Stimulated activated CD8-positive, alpha-beta memory T cell treated with anti-CD3 and anti-CD28 coated beads, Interleukin-7, amount 100 ng/mL, for 4 hours (primary cell): ENCODE measurements around the gene PARP12.

Source experiments
- DNase-seq, 2 donors: peaks; one replicate each; pipeline ENCODE4 v3.0.0-alpha.2; 2020; ENCODE audit warnings: low read depth in 2 of 2

The PARP12 gene

DNA sequence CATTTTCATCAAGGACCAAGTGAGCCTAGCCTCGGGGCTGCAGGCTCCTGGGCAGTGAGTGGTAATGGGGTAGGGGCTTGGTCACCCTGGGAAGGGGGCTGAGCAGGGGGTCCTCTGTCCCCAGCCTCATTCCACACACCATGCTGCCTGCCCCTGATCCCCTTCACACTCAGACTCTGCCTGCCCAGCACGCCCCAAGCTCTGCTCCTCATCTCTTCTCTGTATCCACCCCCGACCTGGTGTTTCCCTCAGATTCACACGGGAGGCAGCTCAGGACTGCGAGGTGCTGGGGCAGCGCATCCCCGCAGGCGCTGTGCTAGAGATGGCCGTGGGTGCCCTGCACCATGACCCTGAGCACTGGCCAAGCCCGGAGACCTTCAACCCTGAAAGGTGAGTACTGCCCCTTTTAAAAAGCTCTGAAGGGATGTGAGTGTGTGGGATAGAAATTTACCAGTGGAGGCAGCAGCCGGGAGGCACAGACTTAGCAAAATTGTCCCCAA is 47.2 kb downstream of the PARP12 start:
- no peak for DNase-seq

GRCh38 chr7:140014123-140014522 is 48.6 kb downstream of the PARP12 start:
- no peak for DNase-seq

DNA sequence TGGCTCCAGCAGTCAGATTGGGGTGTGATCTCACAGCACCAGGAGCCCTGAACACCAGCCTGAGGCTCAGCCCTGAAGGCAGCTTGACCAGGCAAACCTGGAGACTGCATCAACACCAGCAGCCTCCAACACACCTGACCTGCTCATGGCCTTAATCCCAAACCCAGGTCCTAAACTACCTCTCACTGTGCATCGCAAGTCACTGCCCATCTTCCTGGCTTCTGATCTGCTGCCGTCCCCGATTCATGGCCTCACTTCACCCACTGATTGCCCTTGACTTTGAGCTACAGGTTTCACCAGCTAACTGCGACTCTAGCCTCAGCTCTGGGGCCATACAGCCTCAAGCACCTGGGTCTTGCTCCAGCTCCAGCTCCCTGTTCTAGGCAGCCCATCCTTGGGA is 49.1 kb downstream of the PARP12 start:
- DNase-seq, result no peak

GRCh38 chr7:140010194-140010895 is 52.4 kb downstream of the PARP12 start:
- DNase-seq, result no peak

DNA sequence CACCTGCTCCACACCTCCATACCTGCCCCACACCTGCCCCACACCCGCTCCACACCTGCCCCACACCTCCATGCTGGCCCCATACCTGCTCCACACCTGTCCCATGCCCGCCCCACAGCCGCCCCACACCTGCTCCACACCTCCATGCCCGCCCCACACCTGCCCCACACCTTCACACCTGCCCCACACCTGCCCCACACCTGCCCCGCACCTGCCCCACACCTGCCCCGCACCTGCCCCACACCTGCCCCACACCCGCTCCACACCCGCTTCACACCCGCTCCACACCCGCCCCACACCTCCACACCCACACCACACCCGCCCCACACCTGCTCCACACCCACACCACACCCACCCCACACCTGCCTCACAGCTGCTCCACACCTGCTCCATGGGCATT is 53.0 kb downstream of the PARP12 start:
- DNase-seq, result no peak

DNA sequence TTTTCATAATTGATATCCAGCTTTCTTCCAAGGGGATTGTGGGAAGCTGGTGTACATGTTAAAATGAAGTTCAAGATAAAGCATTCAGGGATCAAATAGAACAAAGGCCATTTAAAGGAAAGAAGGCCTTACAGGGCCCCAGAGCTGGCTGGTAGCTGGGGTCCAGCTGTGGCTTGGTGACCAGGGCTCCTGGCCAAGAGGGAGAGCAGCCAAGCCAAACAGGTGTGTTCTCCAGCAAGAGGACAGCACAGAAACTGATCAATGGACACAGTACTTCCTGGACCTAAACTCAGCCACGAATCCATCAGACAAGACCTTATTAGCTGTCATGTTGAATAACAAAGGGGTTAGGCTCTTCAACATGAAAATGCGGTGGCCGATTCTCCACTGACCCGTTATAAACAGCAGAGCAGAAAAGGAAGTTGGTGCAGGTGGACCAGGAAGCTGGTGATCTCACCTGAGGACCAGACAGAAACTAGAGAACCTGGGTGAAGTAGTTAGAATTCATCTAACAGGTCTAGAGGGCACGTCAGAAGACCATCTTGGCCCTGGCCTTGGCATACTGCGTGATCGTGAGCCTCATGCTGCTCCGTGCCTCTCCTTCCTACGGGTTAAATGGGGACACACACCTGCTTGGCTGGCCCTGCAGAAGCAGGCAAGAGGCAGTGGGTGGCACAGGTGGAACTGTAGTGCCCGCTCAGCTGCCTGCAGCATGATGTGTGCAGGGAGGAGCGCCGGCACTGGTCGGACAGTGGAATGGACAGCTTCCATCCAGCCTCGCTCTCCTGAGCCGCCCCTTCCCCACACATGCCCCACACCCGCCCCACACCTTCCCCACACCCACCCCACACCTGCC is 53.8 kb downstream of the PARP12 start:
- no peak for DNase-seq

DNA sequence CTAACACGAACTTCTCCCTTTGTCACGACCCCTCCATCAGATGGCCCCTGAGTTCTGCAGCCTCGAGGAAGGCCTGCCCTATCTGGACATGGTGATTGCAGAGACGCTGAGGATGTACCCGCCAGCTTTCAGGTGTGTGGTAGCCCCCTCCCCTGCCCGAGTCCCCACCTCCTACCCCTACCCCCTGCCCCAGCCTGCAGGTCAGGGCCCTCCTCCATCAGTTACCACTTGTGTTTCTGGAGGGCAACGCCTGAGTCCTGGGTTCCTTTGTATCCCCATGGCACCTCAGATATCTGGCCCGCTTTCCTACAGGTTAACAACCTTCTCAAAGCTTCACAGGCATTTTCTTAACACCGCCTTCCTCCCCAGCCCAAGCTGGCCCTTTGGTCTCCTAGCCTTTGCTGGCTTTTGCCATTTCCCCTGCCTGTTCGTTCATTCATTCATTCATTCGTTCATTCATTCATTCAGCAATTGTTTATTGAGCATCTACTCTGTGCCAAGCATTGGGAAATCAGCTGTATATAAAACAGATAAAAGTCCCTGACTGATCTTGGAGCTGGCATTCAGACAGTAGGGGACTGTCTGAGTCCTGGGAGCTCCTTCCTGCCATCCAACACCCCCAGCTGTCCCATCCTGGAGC is 55.6 kb downstream of the PARP12 start:
- DNase-seq, result no peak

GRCh38 chr7:140006600-140006999 is 56.2 kb downstream of the PARP12 start:
- no peak for DNase-seq

DNA sequence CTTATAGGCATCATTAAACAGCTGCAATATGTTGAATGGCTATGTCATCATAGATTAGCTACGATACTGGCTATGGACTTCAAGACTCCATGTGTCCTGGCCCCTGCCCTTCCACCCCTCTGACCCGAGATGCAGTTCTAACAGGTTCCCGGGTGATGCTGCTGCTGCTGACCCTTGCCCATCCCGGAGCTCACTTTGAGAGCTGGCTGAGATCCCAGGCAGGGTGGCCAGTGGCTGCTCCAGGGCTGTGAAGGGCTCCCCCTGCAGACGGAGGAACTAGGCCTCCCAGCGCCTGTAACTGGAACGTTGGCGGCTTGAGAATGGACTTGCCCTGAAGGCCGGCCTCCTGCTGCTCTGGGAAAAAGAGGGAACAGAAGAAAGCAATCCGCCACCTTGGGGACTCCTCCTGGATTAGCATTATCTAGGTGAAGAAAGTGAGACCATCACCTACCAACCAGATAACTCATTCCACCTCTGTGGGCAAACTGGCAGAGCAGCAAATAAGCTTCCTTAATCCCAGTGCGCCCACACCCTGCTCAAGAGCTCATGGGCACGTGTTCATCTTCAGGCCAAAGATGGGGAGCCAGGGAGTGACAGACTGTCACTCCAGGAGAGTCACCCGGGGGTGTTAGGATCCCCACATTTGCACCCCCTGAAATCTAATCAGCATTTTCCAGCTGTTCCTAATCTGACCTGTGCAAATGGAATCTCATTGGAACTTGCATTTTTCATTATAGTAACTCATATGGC is 56.8 kb downstream of the PARP12 start:
- no peak for DNase-seq

DNA sequence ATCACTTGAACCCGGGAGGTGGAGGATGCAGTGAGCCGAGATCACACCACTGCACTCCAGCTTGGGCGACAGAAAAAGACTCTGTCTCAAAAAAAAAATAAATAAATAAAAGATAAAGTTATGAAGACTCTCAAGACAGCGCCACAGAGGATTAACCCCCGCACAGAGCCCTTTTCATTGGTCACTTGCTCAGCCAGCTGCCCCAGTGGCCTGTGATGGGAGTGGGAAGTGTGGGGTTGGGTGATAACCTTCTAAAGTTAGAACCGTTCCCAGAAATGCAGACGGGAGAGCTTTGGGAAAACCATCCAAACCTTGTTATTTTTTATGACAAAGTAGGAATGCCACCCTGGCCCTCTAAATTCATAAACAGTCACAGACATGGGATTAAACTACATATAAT is 57.4 kb downstream of the PARP12 start:
- no peak for DNase-seq

DNA sequence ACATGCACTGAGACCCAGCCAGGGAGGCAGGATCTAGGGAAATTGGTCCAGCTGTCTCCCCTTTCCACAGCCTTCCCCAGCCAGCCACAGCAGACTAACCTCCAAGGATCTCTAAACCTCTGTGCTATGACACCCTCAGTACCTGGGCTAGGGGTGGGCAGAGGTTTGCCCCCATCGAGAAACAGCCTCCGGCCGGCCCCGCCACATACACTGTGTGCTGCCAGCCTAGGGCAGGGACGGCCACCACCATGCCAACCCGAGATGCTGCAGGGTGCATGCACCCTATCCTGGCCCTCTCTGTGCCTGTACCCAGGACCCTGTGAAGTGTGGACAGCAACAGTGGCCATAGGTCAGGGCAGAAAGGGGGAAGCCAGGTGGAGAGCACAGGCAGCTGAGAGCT is 58.1 kb downstream of the PARP12 start:
- DNase-seq, result no peak

DNA sequence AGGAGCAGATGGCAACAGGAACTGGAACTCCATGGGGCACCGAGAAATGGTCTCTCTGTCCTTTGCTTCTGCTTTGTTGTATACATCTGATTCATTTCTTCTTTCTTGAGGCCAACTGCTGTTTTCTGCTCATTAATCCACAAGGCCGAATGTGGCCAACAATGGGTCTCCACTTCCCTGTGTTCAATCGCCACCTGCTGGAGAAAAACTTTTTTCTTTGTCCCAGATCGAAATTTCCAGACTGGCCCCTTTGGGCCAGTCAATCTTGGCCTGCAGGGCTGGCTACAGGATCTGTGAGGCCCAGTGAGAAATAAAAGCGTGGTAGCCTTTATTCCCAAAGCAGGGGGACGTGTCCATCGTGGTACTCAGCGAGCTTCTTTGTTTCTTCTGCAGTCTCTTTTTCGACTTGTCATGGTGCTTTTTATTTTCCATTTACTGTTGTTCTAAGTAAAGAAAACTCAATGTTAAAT is 58.8 kb downstream of the PARP12 start:
- DNase-seq, result no peak

DNA sequence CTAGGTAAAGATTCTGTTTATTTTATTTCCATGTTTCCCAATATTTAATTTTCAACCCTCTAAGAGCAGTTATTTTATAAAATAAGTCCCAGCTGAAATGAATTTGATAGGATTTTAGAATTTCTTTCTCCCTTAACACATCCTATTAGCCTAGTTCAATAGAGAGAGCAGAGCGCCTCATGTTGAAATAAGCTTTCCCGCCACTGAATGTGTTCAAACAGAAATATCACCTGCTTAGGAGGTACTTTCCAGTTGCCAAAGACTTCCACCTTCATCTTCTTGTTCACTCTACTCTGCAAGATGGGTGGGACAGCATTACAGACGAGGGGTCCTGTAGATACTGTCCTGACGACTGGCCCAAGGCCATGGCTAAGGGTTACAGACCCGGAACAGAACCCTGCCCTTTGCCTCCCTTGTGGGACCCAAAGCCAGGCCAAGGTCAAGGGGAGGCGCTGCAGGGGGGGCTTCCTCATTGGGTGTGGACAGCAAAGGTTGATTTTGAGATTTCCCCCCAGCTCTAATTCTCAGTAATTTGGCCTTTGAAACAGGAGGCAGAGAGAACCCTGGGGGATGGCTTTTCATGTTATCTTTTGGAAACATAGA is 62.0 kb downstream of the PARP12 start:
- DNase-seq, result no peak

GRCh38 chr7:139999516-139999915 is 63.2 kb downstream of the PARP12 start:
- DNase-seq, result no peak

DNA sequence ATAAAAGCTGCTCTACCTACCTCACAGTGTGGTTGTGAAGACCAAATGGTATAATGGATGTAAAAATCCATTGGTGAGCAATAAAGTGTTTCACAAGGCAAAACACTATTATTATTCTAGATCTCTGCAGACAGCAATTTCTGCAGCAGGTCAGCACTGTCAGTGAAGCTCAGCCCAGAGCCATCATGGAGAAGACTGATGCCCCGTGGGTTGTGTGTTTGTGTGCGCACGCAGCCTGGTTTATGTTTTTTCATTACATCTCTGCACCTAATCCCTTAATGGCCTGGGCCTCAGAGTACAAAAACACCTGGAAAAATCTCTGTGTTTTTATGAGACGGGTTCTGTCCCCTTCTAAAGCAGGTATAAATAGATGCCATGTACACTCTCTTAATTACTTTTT is 64.2 kb downstream of the PARP12 start:
- DNase-seq, result no peak

- no peak for DNase-seq
Measured at GRCh38 chr7:139995017-139995915, 67.5 kb downstream of the PARP12 start.

GRCh38 chr7:139994356-139994755 is 68.4 kb downstream of the PARP12 start:
- no peak for DNase-seq

GRCh38 chr7:139993592-139993991 is 69.2 kb downstream of the PARP12 start:
- no peak for DNase-seq

GRCh38 chr7:139993169-139993568 is 69.6 kb downstream of the PARP12 start:
- DNase-seq, result no peak

DNA sequence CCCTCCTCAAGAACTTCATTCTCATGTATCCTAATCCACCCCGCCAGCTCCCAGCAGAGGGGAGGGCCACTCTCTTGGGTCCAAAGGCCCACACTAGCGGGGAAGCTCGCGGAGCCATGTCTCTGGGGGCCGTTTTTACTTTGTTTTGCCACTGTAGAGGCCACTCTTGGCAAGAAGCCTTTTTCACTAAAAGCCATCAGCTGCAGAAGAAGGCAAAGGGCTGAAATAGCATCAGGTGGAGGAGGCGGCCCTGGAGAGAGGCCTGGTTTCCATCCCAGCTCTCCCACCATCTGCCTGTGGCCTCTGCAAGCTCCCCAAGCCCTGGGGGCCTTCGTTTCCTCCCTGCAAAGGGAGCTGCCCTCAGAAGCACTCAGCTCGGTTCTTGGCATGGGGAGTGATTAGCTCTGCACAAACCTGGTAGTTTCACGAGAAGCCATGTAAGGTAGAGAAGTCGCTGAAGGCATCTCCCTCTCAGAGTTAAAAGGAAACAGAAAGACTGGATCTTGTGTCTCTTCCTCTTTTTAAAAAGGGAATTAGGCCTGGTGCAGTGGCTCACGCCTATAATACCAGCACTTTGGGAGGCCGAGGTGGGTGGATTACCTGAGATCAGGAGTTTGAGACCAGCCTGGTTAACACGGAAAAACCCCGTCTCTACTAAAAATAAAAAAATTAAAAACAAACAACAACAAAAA is 70.3 kb downstream of the PARP12 start:
- no peak for DNase-seq
